OCI-LY1 (cell line): ENCODE results near the gene PDE6G.

Source experiments
- H2AFZ ChIP-seq: fragments of 200-600 bp; sonication (generic), shearing (Covaris generic); 2 replicates; pipeline ENCODE4 v1.6.0; 2014; ENCODE audit warnings: antibody characterized with exemption, mild to moderate bottlenecking, low read length
- H3F3A ChIP-seq: fragments of 200-600 bp; sonication (generic), shearing (Covaris generic); 2 replicates; pipeline ENCODE4 v1.6.0; 2014; ENCODE audit warnings: mild to moderate bottlenecking, antibody characterized with exemption, low read length, moderate library complexity; ENCODE audit not compliant: insufficient read depth
- H3K27ac ChIP-seq: fragments of 200-600 bp; sonication (generic); 2 replicates; pipeline ENCODE4 v1.5.1; 2014; ENCODE audit warnings: low read length, mixed run types, mild to moderate bottlenecking, low read depth; ENCODE audit not compliant: poor library complexity, severe bottlenecking
- H3K27me3 ChIP-seq: fragments of 200-600 bp; sonication (generic); 2 replicates; pipeline ENCODE4 v1.6.0; 2014; ENCODE audit warnings: antibody characterized with exemption, mild to moderate bottlenecking, low read length, moderate library complexity; ENCODE audit not compliant: insufficient read depth
- H3K36me3 ChIP-seq: fragments of 200-600 bp; sonication (generic); 2 replicates; pipeline ENCODE4 v1.6.1; 2014; ENCODE audit warnings: mild to moderate bottlenecking, antibody characterized with exemption, low read length, moderate library complexity, mixed read lengths; ENCODE audit not compliant: insufficient read depth
- H3K4me1 ChIP-seq: fragments of 200-600 bp; sonication (generic); 2 replicates; pipeline ENCODE4 v1.5.1; 2014; ENCODE audit warnings: mild to moderate bottlenecking, low read length, moderate library complexity; ENCODE audit not compliant: insufficient read depth, severe bottlenecking
- H3K4me2 ChIP-seq: fragments of 200-600 bp; sonication (generic), shearing (Covaris generic); 2 replicates; pipeline ENCODE4 v1.6.1; 2014; ENCODE audit warnings: low read length
- H3K4me3 ChIP-seq: fragments of 200-600 bp; sonication (generic); 2 replicates; pipeline ENCODE4 v1.5.1; 2014; ENCODE audit warnings: low read length, low read depth, mild to moderate bottlenecking, mixed read lengths; ENCODE audit not compliant: poor library complexity, severe bottlenecking
- H3K79me2 ChIP-seq: fragments of 200-600 bp; shearing (Covaris generic); 2 replicates; pipeline ENCODE4 v1.6.1; 2016; ENCODE audit warnings: mixed run types, low read length, mixed read lengths; ENCODE audit not compliant: insufficient read depth
- H3K9ac ChIP-seq: fragments of 200-600 bp; sonication (generic), shearing (Covaris generic); 2 replicates; pipeline ENCODE4 v1.6.1; 2014; ENCODE audit warnings: mild to moderate bottlenecking, low read length, mixed read lengths
- H3K9me2 ChIP-seq: fragments of 200-600 bp; sonication (generic), shearing (Covaris generic); 2 replicates; pipeline ENCODE4 v1.6.1; 2014; ENCODE audit warnings: low read depth, mild to moderate bottlenecking, low read length, mixed read lengths
- H3K9me3 ChIP-seq: fragments of 200-600 bp; shearing (Covaris generic); 2 replicates; pipeline ENCODE4 v1.6.1; 2014; ENCODE audit warnings: low read length, mixed read lengths
- H4K20me1 ChIP-seq: fragments of 200-600 bp; sonication (generic), shearing (Covaris generic); 2 replicates; pipeline ENCODE4 v1.6.0; 2016; ENCODE audit warnings: mild to moderate bottlenecking, low read length; ENCODE audit not compliant: insufficient read depth
- CTCF ChIP-seq: fragments of 200-600 bp; sonication (generic), shearing (Covaris generic); IDR thresholded peaks from 2 replicates; pipeline ENCODE4 v1.5.1; 2017; ENCODE audit warnings: mild to moderate bottlenecking, antibody characterized with exemption, low read length, moderate library complexity, mixed read lengths
- EZH2 ChIP-seq: fragments of 200-600 bp; sonication (generic), shearing (Covaris generic); IDR thresholded peaks from 2 replicates; pipeline ENCODE4 v1.8.0; 2017; ENCODE audit warnings: borderline replicate concordance, mixed run types, mild to moderate bottlenecking, antibody characterized with exemption, low read length, moderate library complexity, mixed read lengths

PDE6G gene

GRCh38 chr17:81651692-81652091 is 4.7 kb downstream of the PDE6G start:
- H2AFZ ChIP-seq, result no peak overlapping the region
- peaks cover 23% of the 10 kb centered on the region for H3K27me3 ChIP-seq
- H4K20me1 ChIP-seq, result no peaks in the 10 kb centered on the region
- H3K9me2 ChIP-seq, result no peaks in the 10 kb centered on the region
- no peaks in the 10 kb centered on the region for H3K79me2 ChIP-seq
- no peaks in the 10 kb centered on the region; the same call in 1 of the 2 replicates for H3K36me3 ChIP-seq
- H3K4me1 ChIP-seq, result peaks cover 10% of the 10 kb centered on the region
- TF ChIP-seq EZH2 (no peak), CTCF (no peak)
- H3K4me2 ChIP-seq, result no peak overlapping the region
- H3K9me3 ChIP-seq, result no peaks in the 10 kb centered on the region
- H3F3A ChIP-seq, result no peaks in the 10 kb centered on the region
- no peak overlapping the region for H3K27ac ChIP-seq
- no peak overlapping the region for H3K9ac ChIP-seq
- no peak overlapping the region for H3K4me3 ChIP-seq

GRCh38 chr17:81650951-81651350 is 5.4 kb downstream of the PDE6G start:
- peaks cover 23% of the 10 kb centered on the region for H3K27me3 ChIP-seq
- H3K79me2 ChIP-seq, result no peaks in the 10 kb centered on the region
- no peaks in the 10 kb centered on the region for H3K9me3 ChIP-seq
- H3K4me3 ChIP-seq, result no peak overlapping the region
- no peak for TF ChIP-seq EZH2
- TF ChIP-seq CTCF, result no peak
- H3K36me3 ChIP-seq, result no peaks in the 10 kb centered on the region; the same call in 1 of the 2 replicates
- H2AFZ ChIP-seq, result no peak overlapping the region
- H3K9me2 ChIP-seq, result no peaks in the 10 kb centered on the region
- H3K4me2 ChIP-seq, result no peak overlapping the region
- peaks cover 10% of the 10 kb centered on the region for H3K4me1 ChIP-seq
- H3F3A ChIP-seq, result no peaks in the 10 kb centered on the region
- no peaks in the 10 kb centered on the region for H4K20me1 ChIP-seq
- H3K27ac ChIP-seq, result no peak overlapping the region
- H3K9ac ChIP-seq, result no peak overlapping the region

GRCh38 chr17:81648707-81649085 is 7.6 kb downstream of the PDE6G start:
- TF ChIP-seq CTCF (no peak), EZH2 (no peak)
- Histone ChIP-seq H2AFZ (no peak overlapping the region), H3K9ac (no peak overlapping the region)

More at GRCh38 chr17:81648707-81649085, 7.6 kb downstream of the PDE6G start:
- Histone ChIP-seq H4K20me1 (no peaks in the 10 kb centered on the region), H3K4me3 (no peak overlapping the region), H3K27ac (no peak overlapping the region), H3K4me2 (no peak overlapping the region), H3F3A (no peaks in the 10 kb centered on the region), H3K9me3 (no peaks in the 10 kb centered on the region), H3K27me3 (peaks cover 24% of the 10 kb centered on the region), H3K4me1 (peaks cover 10% of the 10 kb centered on the region), H3K79me2 (no peaks in the 10 kb centered on the region), H3K9me2 (no peaks in the 10 kb centered on the region), H3K36me3 (no peaks in the 10 kb centered on the region; the same call in 1 of the 2 replicates)
